Panc1 (cell line): ENCODE measurements around the gene TMTC1.

ENCODE experiments used
- CTCF ChIP-seq: fragments of 450-650 bp; IDR thresholded peaks from 2 replicates; pipeline ENCODE4 v1.5.1; 2017; ENCODE audit warnings: mild to moderate bottlenecking
- POLR2AphosphoS5 ChIP-seq: IDR thresholded peaks from 2 replicates; pipeline ENCODE4 v1.6.1; 2012; ENCODE audit warnings: mild to moderate bottlenecking, low read depth, low read length, moderate library complexity
- REST ChIP-seq, 2 experiments: IDR thresholded peaks; 2 replicates each; pipeline ENCODE4 v1.6.1; 2011 to 2012; ENCODE audit warnings: low read depth in 2 of 2, control low read depth in 1 of 2, low read length in 1 of 2, mild to moderate bottlenecking in 1 of 2, moderate library complexity in 1 of 2; ENCODE audit not compliant: insufficient read depth in 1 of 2
- SIN3A ChIP-seq: IDR thresholded peaks from 2 replicates; pipeline ENCODE4 v1.6.1; 2012; ENCODE audit warnings: low read depth, mild to moderate bottlenecking, low read length, moderate library complexity, borderline replicate concordance; ENCODE audit not compliant: insufficient read depth
- TCF7L2 ChIP-seq: IDR thresholded peaks from 2 replicates; pipeline ENCODE4 v1.6.1; 2011; ENCODE audit warnings: mild to moderate bottlenecking, low read depth, low read length, inconsistent platforms

GRCh38 chr12:29486972-29487371 is 296.8 kb downstream of the TMTC1 start:
- no peak for TF ChIP-seq CTCF
- TF ChIP-seq POLR2AphosphoS5, result no peak
- no peak for TF ChIP-seq TCF7L2
- no peak for TF ChIP-seq REST (IDR thresholded peaks at IDR 0.05; ENCODE audit: insufficient read depth in 1 of 2, low read depth in 2 of 2, low read length in 1 of 2)
- no peak for TF ChIP-seq SIN3A
